ENCODE results near the gene OTOR.
A peak's percentile ranks its signal among the peaks of the same experiment; 100 is the strongest.

Gene OTOR

GRCh38 chr20:16752082-16752481 lies 3.9 kb downstream of the OTOR start:
- no peak for DNase-seq

- no peak for DNase-seq
These were observed 4.7 kb downstream of the OTOR start for GRCh38 chr20:16752901-16753300.

GRCh38 chr20:16758454-16759180 lies 10.5 kb downstream of the OTOR start:
- no peak for DNase-seq

GRCh38 chr20:16759181-16759563 lies 11.0 kb downstream of the OTOR start:
- DNase-seq, result no peak

- DNase-seq, result no peak
These were observed 12.5 kb downstream of the OTOR start for GRCh38 chr20:16760431-16761304.

- peak in 1 of 4 experiments; percentile 8 for DNase-seq
These were observed 13.2 kb downstream of the OTOR start for GRCh38 chr20:16761305-16761829.

GRCh38 chr20:16764560-16764959 lies 16.4 kb downstream of the OTOR start:
- no peak for DNase-seq

GRCh38 chr20:16771213-16771612 lies 23.1 kb downstream of the OTOR start:
- no peak for DNase-seq

- DNase-seq, result no peak
These were observed 27.8 kb downstream of the OTOR start for GRCh38 chr20:16775961-16776360.

GRCh38 chr20:16777126-16777525 lies 29.0 kb downstream of the OTOR start:
- DNase-seq, result no peak

- no peak for DNase-seq
These were observed 30.0 kb downstream of the OTOR start for GRCh38 chr20:16778159-16778558.

- DNase-seq, result no peak
These were observed 33.3 kb downstream of the OTOR start for GRCh38 chr20:16781496-16781895.

- no peak for DNase-seq
These were observed 37.1 kb downstream of the OTOR start for GRCh38 chr20:16785226-16785625.

All from activated naive CD4-positive, alpha-beta T cell (primary cell).